ENCODE measurements around the gene FOXO1.

GRCh38 chr13:40596484-40596883 lies 70.0 kb downstream of the FOXO1 start:
- no peak for TF ChIP-seq CTCF (IDR thresholded peaks at IDR 0.05 in 4 of 5, conservative IDR thresholded peaks at IDR 0.05 in 1 of 5)
- no peak for TF ChIP-seq POLR2A (IDR thresholded peaks at IDR 0.05)

Measured in gastrocnemius medialis (tissue), 4 donors.